Activated naive CD4-positive, alpha-beta T cell treated with anti-CD3 and anti-CD28 coated beads, Interleukin-2, amount 50 U/mL, for 24 hours (primary cell): Measurements from ENCODE around the gene HTRA2.

Experiments used
- H3K27ac Mint-ChIP-seq: one replicate; pipeline ENCODE4 v1.8.0; 2021; ENCODE audit warnings: mild to moderate bottlenecking, mixed read lengths
- H3K27me3 Mint-ChIP-seq: one replicate; pipeline ENCODE4 v1.8.0; 2021; ENCODE audit warnings: mixed read lengths
- H3K36me3 Mint-ChIP-seq: one replicate; pipeline ENCODE4 v1.8.0; 2021; ENCODE audit warnings: mixed read lengths
- H3K4me1 Mint-ChIP-seq: one replicate; pipeline ENCODE4 v1.8.0; 2021; ENCODE audit warnings: mixed read lengths
- H3K4me3 Mint-ChIP-seq: one replicate; pipeline ENCODE4 v1.8.0; 2021; ENCODE audit warnings: mild to moderate bottlenecking, mixed read lengths
- H3K9me3 Mint-ChIP-seq: one replicate; pipeline ENCODE4 v1.8.0; 2021; ENCODE audit warnings: mixed read lengths

Gene HTRA2

GRCh38 chr2:74576211-74576862, 46.6 kb downstream of the HTRA2 start:
- Mint-ChIP-seq H3K36me3 (peaks cover 2% of the 10 kb centered on the region), H3K4me3 (no peak overlapping the region), H3K27ac (no peak overlapping the region), H3K9me3 (no peaks in the 10 kb centered on the region), H3K27me3 (no peaks in the 10 kb centered on the region), H3K4me1 (peaks cover 15% of the 10 kb centered on the region)

- Mint-ChIP-seq H3K9me3 (no peaks in the 10 kb centered on the region), H3K4me1 (peaks cover 15% of the 10 kb centered on the region), H3K36me3 (peaks cover 2% of the 10 kb centered on the region), H3K4me3 (no peak overlapping the region), H3K27me3 (no peaks in the 10 kb centered on the region), H3K27ac (no peak overlapping the region)
Measured at GRCh38 chr2:74576863-74577229, 47.1 kb downstream of the HTRA2 start.

DNA sequence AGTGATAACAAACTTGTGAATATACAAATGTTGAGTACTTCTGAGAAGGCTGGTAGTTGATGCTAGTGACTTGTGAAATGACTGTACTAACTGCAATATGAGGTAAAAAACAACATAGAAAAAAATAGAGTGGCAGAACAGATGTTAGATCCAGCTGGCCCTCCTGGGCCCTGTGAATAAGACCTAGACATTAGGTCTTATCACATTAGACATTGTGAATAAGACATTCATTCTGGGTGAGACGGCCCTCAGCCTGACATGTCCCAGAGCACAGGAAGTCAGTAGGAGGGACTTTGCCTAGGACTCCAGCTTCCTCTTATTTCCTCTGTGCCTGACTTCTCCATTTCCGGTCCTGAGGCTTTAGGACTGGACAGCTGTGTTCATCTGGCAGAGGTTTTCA, 47.7 kb downstream of the HTRA2 start:
- no peak overlapping the region for H3K4me3 Mint-ChIP-seq
- H3K4me1 Mint-ChIP-seq, result peaks cover 15% of the 10 kb centered on the region
- no peak overlapping the region for H3K27ac Mint-ChIP-seq
- no peaks in the 10 kb centered on the region for H3K9me3 Mint-ChIP-seq
- no peaks in the 10 kb centered on the region for H3K27me3 Mint-ChIP-seq
- peaks cover 2% of the 10 kb centered on the region for H3K36me3 Mint-ChIP-seq

DNA sequence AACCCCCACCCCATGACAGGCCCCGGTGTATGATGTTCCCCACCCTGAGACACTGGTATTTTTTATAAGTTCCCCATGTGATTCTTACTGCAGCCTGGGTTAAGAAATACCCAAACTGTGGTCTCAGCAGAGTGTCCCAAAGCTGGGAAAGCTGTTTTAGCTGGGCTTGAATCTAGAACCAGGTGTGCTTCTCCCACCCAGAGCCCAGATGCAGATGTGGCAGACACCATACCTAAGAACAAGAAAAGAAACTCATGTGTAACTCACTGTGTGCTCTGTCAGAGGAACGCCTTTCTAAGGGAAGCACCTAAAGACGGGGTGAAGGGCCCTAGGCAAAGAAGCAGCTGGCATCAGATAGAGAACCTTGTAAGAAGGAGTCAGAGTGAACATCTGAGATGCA, 48.7 kb downstream of the HTRA2 start:
- Mint-ChIP-seq H3K27ac (no peak overlapping the region), H3K36me3 (peaks cover 2% of the 10 kb centered on the region), H3K4me3 (no peak overlapping the region), H3K27me3 (no peaks in the 10 kb centered on the region), H3K9me3 (no peaks in the 10 kb centered on the region), H3K4me1 (peaks cover 15% of the 10 kb centered on the region)

- Mint-ChIP-seq H3K4me1 (peaks cover 14% of the 10 kb centered on the region), H3K36me3 (no peaks in the 10 kb centered on the region), H3K27me3 (no peaks in the 10 kb centered on the region), H3K9me3 (no peaks in the 10 kb centered on the region), H3K4me3 (no peak overlapping the region), H3K27ac (no peak overlapping the region)
Measured at GRCh38 chr2:74581463-74581862, 51.7 kb downstream of the HTRA2 start.

- H3K36me3 Mint-ChIP-seq, result no peaks in the 10 kb centered on the region
- H3K27me3 Mint-ChIP-seq, result no peaks in the 10 kb centered on the region
- no peaks in the 10 kb centered on the region for H3K9me3 Mint-ChIP-seq
- no peak overlapping the region for H3K27ac Mint-ChIP-seq
- H3K4me3 Mint-ChIP-seq, result no peak overlapping the region
- H3K4me1 Mint-ChIP-seq, result peaks cover 14% of the 10 kb centered on the region
Measured at GRCh38 chr2:74582184-74582583, 52.5 kb downstream of the HTRA2 start.
